Lower lobe of right lung (tissue), 2 donors: Measurements from ENCODE around the gene FGF22. TPM values are rescaled to one million over a fixed set of nuclear protein-coding genes. Genes with fewer than 3 reads are reported as not detected.

ENCODE experiments used
- ATAC-seq, 2 donors: fragments of 200-7000 bp; cut with Tn5 transposase; one replicate each; pipeline ENCODE4 v1.9.1; 2020 to 2022; ENCODE audit warnings: mild to moderate bottlenecking in 2 of 2, moderate library complexity in 2 of 2
- DNase-seq: peaks from one replicate; pipeline ENCODE4 v3.0.0-alpha.2; 2020
- H3K27ac ChIP-seq: fragments of 200-600 bp; one replicate; pipeline ENCODE4 v1.8.0; 2022
- H3K27me3 ChIP-seq: fragments of 200-600 bp; one replicate; pipeline ENCODE4 v1.8.0; 2022; ENCODE audit warnings: low read depth
- H3K36me3 ChIP-seq: fragments of 200-600 bp; one replicate; pipeline ENCODE4 v1.8.0; 2022; ENCODE audit warnings: mild to moderate bottlenecking
- H3K4me1 ChIP-seq: fragments of 200-600 bp; one replicate; pipeline ENCODE4 v1.8.0; 2022
- H3K4me3 ChIP-seq: fragments of 200-600 bp; one replicate; pipeline ENCODE4 v1.8.0; 2022; ENCODE audit warnings: mild to moderate bottlenecking
- H3K9me3 ChIP-seq: fragments of 200-600 bp; one replicate; pipeline ENCODE4 v1.8.0; 2022
- intact Hi-C: fragments of 100-400 bp; cut with DNase I; formaldehyde crosslinking; loops from one replicate; pipeline ENCODE4 v1.11.0; 2022
- total RNA-seq: library from RNA; stranded (reverse); fragmentation: NEBNext Ultra II Directional; extraction: Animal tissue kit (Norgen Biotek cat#: 25700); gene quantifications from one replicate; pipeline ENCODE4 v1.2.1, GENCODE V29; 2021
- TF ChIP-seq, protein P1 (sequence below): fragments of 200-600 bp; IDR thresholded peaks from one replicate; pipeline ENCODE4 v1.8.0; 2022; ENCODE audit warnings: antibody characterized with exemption, mild to moderate bottlenecking
- donor health status: DM: no; HTN: yes; CAD: no; lungs with severe emphysema.

FGF22 gene
- total RNA-seq, 1 donor from 2014 or later, result 0.65 TPM

DNA sequence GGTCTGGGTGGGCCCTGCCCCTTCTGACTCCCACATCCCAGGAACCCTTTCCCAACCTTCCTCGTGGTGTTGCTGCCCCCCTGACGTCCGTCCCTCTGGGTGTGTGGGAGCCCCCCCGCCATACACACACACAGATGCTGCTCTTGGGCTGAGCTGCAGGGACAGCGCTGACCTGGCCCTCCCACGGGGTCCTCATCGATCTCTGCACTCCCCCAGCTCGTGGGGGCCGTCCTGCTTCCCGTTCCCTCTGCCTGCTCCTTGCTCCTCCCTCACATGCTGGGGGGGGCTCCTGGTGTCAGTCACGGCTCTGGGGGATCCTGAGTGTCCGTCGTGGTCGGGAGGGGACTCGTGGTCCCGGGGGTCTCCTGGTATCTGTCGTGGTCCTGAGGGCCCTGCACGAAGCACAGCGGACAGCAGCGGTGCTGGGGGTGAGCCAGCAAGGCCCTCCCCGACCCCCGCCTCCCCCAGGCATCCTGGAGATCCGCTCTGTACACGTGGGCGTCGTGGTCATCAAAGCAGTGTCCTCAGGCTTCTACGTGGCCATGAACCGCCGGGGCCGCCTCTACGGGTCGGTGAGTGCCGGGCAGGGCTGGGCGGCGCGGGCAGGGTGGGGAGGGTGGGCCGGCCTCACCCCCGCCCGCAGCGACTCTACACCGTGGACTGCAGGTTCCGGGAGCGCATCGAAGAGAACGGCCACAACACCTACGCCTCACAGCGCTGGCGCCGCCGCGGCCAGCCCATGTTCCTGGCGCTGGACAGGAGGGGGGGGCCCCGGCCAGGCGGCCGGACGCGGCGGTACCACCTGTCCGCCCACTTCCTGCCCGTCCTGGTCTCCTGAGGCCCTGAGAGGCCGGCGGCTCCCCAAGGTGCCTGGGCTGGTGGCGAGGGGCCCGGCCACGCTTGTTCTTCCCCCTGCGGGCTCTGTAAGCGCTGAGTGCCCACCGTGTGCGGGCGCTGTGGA is 3.4 kb downstream of the FGF22 start:
- Histone ChIP-seq H3K27ac (no peak overlapping the region), H3K4me3 (no peak overlapping the region), H3K9me3 (no peaks in the 10 kb centered on the region), H3K4me1 (peaks cover 13% of the 10 kb centered on the region), H3K36me3 (peaks cover 32% of the 10 kb centered on the region), H3K27me3 (no peaks in the 10 kb centered on the region)
- intact Hi-C loops, result no loop called here
- TF ChIP-seq, protein P1, sequence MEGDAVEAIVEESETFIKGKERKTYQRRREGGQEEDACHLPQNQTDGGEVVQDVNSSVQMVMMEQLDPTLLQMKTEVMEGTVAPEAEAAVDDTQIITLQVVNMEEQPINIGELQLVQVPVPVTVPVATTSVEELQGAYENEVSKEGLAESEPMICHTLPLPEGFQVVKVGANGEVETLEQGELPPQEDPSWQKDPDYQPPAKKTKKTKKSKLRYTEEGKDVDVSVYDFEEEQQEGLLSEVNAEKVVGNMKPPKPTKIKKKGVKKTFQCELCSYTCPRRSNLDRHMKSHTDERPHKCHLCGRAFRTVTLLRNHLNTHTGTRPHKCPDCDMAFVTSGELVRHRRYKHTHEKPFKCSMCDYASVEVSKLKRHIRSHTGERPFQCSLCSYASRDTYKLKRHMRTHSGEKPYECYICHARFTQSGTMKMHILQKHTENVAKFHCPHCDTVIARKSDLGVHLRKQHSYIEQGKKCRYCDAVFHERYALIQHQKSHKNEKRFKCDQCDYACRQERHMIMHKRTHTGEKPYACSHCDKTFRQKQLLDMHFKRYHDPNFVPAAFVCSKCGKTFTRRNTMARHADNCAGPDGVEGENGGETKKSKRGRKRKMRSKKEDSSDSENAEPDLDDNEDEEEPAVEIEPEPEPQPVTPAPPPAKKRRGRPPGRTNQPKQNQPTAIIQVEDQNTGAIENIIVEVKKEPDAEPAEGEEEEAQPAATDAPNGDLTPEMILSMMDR, result no peak
- ATAC-seq, result no peak
- no peak for DNase-seq

DNA sequence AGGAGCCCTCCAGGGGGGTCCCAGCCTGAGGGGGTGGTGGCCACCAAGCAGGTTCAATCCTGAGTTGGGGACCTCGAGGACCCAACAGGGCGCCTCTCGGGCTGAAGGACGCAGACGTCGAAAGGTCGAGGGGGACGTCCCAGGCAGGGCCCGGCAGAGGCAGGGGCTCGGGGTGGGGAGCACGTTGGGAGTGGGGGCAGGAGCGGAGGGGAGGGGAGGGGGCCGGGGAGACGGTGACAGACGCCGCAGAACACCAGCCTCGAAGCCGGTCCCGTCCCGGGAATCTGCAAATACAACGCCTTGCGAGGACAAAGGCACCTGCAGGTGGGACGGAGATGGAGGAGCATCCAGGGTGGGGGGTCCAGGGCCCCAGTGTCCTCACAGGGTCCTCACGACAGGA is 4.1 kb downstream of the FGF22 start:
- Histone ChIP-seq H3K27ac (no peak overlapping the region), H3K27me3 (no peaks in the 10 kb centered on the region), H3K4me1 (peaks cover 11% of the 10 kb centered on the region), H3K9me3 (no peaks in the 10 kb centered on the region), H3K36me3 (peaks cover 39% of the 10 kb centered on the region), H3K4me3 (no peak overlapping the region)
- no peak for DNase-seq
- intact Hi-C loops, result no loop called here
- ATAC-seq, result no peak
- TF ChIP-seq, protein P1, result no peak

DNA sequence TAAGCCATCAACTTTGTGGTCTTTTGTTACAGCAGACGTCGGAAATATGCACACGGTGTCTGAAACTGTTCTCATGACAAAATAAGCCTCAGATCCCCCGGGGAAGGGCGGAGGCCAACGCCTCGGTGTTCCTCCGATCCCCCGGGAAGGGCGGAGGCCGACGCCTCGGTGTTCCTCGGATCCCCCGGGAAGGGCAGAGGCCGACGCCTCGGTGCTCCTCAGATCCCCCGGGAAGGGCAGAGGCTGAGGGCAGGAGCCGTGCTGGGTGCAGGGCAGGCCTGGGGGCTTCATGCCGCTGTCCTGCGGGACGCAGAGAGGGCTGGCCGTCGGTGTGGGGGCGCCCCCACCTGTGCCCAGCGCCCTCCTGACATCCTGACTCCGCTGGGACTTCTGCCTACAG is 4.7 kb downstream of the FGF22 start:
- ATAC-seq, result no peak
- H3K36me3 ChIP-seq, result peaks cover 45% of the 10 kb centered on the region

DNA sequence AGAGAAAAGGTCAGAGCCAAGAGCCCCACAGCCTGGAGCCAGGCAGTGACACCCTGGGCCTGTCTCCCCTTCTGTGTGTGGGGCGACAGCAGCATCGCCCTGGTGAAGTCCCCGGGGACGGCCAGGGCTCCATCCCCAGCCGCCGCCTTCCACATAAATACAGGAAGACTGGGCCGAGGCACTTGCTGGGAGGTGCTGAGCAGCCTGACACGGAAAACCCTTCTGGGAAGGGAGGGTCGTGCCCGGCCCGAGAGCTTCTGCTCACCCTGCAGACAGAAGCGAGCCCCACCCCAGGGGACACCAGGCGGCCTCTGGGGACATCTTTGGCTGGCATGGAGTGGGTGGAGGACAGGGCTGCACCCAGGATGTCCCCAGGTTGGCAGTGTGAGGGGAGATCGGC is 5.1 kb downstream of the FGF22 start:
- ATAC-seq (no peak), DNase-seq (no peak)
- Histone ChIP-seq H3K9me3 (no peaks in the 10 kb centered on the region), H3K36me3 (peaks cover 49% of the 10 kb centered on the region), H3K4me3 (no peak overlapping the region), H3K27me3 (no peaks in the 10 kb centered on the region), H3K4me1 (peaks cover 5% of the 10 kb centered on the region), H3K27ac (no peak overlapping the region)
- TF ChIP-seq, protein P1, result no peak
- intact Hi-C loops, result no loop called here

More for the DNA sequence above, 4.7 kb downstream of the FGF22 start:
- TF ChIP-seq, protein P1, result no peak
- DNase-seq, result no peak
- Histone ChIP-seq H3K9me3 (no peaks in the 10 kb centered on the region), H3K4me1 (peaks cover 5% of the 10 kb centered on the region), H3K27me3 (no peaks in the 10 kb centered on the region), H3K4me3 (no peak overlapping the region), H3K27ac (no peak overlapping the region)
- intact Hi-C loops, result no loop called here

DNA sequence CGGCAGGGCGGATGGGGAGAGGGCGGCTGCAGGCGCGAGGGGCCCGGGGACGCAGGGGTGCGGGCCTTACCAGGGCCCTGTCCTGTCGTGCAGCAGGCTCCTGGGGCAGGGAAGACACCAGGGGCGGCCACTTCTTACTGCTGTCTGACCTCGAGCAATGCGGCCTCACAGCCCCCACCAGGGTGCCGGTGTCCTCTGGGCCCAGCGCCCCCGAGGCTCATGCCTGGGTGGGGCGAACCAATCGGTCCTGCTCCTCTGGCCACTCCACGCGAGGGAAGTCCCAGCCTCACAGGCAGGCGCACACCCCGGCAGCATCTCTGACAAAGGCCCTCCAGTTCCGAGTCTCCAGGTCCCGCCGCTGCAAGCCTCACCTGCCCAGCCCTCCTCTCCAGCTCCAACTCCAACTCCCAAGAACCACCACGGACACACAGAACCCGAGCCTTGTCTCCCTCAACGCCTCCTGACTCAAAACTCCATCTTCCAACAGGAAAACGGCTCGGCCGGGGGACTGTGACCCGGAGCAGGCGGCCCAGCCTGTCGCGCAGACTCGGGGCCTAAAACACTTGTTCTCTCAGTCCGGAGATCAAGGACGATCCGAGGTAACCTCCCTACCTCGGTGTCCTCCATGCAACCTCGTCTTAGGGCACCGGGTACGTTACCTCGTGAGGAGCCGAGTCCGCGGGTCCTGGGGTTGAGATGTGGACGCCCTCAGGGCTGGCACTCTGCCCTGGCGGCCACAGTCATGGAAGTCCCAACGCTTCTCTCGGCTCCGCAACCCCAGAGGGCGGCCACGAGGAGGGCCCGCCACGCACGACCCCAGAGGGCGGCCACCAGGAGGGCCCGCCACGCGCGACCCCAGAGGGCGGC is 6.5 kb downstream of the FGF22 start:
- H3K4me3 ChIP-seq, result no peak overlapping the region
- peaks cover 63% of the 10 kb centered on the region for H3K36me3 ChIP-seq
- intact Hi-C loops, result no loop called here
- no peak overlapping the region for H3K27ac ChIP-seq
- no peaks in the 10 kb centered on the region for H3K9me3 ChIP-seq
- TF ChIP-seq, protein P1, result no peak
- H3K4me1 ChIP-seq, result no peaks in the 10 kb centered on the region
- DNase-seq (no peak), ATAC-seq (no peak)
- no peaks in the 10 kb centered on the region for H3K27me3 ChIP-seq
